ENCODE data around the gene COPS8. TPM values are rescaled to one million over a fixed set of nuclear protein-coding genes. Genes with fewer than 3 reads are reported as not detected.

COPS8 gene
- polyA plus RNA-seq, 3 donors: 20.5 to 39.2 (median 36.4) TPM

GRCh38 chr2:237124820-237125219, 39.1 kb downstream of the COPS8 start:
- no peaks in the 10 kb centered on the region for H3K4me1 ChIP-seq (ENCODE audit: control insufficient read depth in 1 of 2, insufficient read depth in 2 of 2, low read length in 2 of 2)
- no peak for DNase-seq
- H3K27ac ChIP-seq (ENCODE audit: low read depth in 1 of 2, low read length in 2 of 2): no peak overlapping the region
- no peaks in the 10 kb centered on the region for H4K20me1 ChIP-seq (ENCODE audit: insufficient read depth, low read length)
- H3K4me2 ChIP-seq (replicated peaks; ENCODE audit: extremely low read depth, low read length, poor library complexity, severe bottlenecking): no peak overlapping the region
- intact Hi-C loops (cut with micrococcal nuclease): no loop called here
- peaks cover 0 to 5% (median 5%) of the 10 kb centered on the region in 3 donors for H3K27me3 Mint-ChIP-seq (ENCODE audit: low read depth in 3 of 3)
- no peaks in the 10 kb centered on the region for H3K27me3 ChIP-seq (ENCODE audit: control insufficient read depth in 2 of 2, insufficient read depth in 2 of 2, low read length in 2 of 2)
- H3K4me3 Mint-ChIP-seq: no peak overlapping the region
- H3K36me3 ChIP-seq (replicated peaks in 1 of 2; ENCODE audit: control insufficient read depth in 1 of 2, insufficient read depth in 2 of 2, low read length in 2 of 2): no peaks in the 10 kb centered on the region
- H3K36me3 Mint-ChIP-seq: no peaks in the 10 kb centered on the region
- peaks cover 4 to 14% of the 10 kb centered on the region in 2 donors for H3K9me3 ChIP-seq (replicated peaks in 1 of 2; ENCODE audit: control insufficient read depth in 1 of 2, insufficient read depth in 1 of 2, low read length in 2 of 2)
- no peaks in the 10 kb centered on the region for H3K4me1 Mint-ChIP-seq
- no peak overlapping the region for H2AFZ ChIP-seq (ENCODE audit: insufficient read depth, low read depth, low read length, poor library complexity, severe bottlenecking)
- H3K9ac ChIP-seq (ENCODE audit: insufficient read depth, low read length, poor library complexity, severe bottlenecking): no peak overlapping the region
- no peaks in the 10 kb centered on the region for H3K79me2 ChIP-seq (ENCODE audit: insufficient read depth, low read length)
- H3K4me3 ChIP-seq (replicated peaks in 1 of 3; ENCODE audit: low read depth in 2 of 3, low read length in 3 of 3): no peak overlapping the region
- H3K9me3 Mint-ChIP-seq: peaks cover 0 to 2% (median 0%) of the 10 kb centered on the region in 7 donors
- TF ChIP-seq CTCF (IDR thresholded peaks at IDR 0.05): no peak
- WGBS (ENCODE audit: insufficient coverage): 90% methylated on average over 7 of the region's 7 CpGs
- H3K27ac Mint-ChIP-seq: no peak overlapping the region

DNA sequence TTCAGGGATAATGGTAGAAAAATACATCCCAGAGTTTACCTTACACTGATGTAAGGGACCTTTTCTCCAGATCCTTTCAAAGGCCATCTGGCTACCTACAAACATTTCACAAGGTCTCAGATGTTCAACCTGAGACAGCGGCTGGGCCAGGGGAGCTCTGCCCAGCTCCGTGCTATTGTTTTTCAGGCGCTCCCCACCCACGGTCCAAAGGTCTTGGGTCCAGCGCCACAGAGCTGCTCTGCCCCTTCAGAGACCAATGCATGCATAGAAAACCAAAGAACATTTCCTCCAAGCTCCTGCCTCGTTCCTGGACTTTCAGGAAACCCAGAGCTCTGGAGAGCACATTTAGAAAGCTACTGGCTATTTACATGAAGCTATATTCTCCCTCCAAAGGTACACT, 40.3 kb downstream of the COPS8 start:
- Histone ChIP-seq H3K4me3 (replicated peaks in 1 of 3; ENCODE audit: low read depth in 2 of 3, low read length in 3 of 3) (no peak overlapping the region), H2AFZ (ENCODE audit: insufficient read depth, low read depth, low read length, poor library complexity, severe bottlenecking) (no peak overlapping the region), H4K20me1 (ENCODE audit: insufficient read depth, low read length) (no peaks in the 10 kb centered on the region), H3K79me2 (ENCODE audit: insufficient read depth, low read length) (no peaks in the 10 kb centered on the region), H3K27ac (ENCODE audit: low read depth in 1 of 2, low read length in 2 of 2) (no peak overlapping the region), H3K27me3 (ENCODE audit: control insufficient read depth in 2 of 2, insufficient read depth in 2 of 2, low read length in 2 of 2) (no peaks in the 10 kb centered on the region), H3K4me1 (ENCODE audit: control insufficient read depth in 1 of 2, insufficient read depth in 2 of 2, low read length in 2 of 2) (no peaks in the 10 kb centered on the region), H3K9ac (ENCODE audit: insufficient read depth, low read length, poor library complexity, severe bottlenecking) (no peak overlapping the region), H3K9me3 (replicated peaks in 1 of 2; ENCODE audit: control insufficient read depth in 1 of 2, insufficient read depth in 1 of 2, low read length in 2 of 2) (peaks cover 5 to 24% of the 10 kb centered on the region in 2 donors), H3K4me2 (replicated peaks; ENCODE audit: extremely low read depth, low read length, poor library complexity, severe bottlenecking) (no peak overlapping the region), H3K36me3 (replicated peaks in 1 of 2; ENCODE audit: control insufficient read depth in 1 of 2, insufficient read depth in 2 of 2, low read length in 2 of 2) (no peaks in the 10 kb centered on the region)
- peaks cover 0 to 5% (median 3%) of the 10 kb centered on the region in 3 donors for H3K27me3 Mint-ChIP-seq (ENCODE audit: low read depth in 3 of 3)
- intact Hi-C loops (cut with micrococcal nuclease): no loop called here
- H3K4me3 Mint-ChIP-seq: no peak overlapping the region
- no peaks in the 10 kb centered on the region for H3K36me3 Mint-ChIP-seq
- no peak for DNase-seq
- no peak overlapping the region for H3K27ac Mint-ChIP-seq
- TF ChIP-seq CTCF (IDR thresholded peaks at IDR 0.05): no peak
- no peaks in the 10 kb centered on the region for H3K4me1 Mint-ChIP-seq
- whole genome bisulfite sequencing (ENCODE audit: insufficient coverage): 88% methylated on average over 6 of the region's 6 CpGs
- H3K9me3 Mint-ChIP-seq: peaks cover 0 to 2% (median 0%) of the 10 kb centered on the region in 7 donors
